ENCODE data around the gene TUBA4A.

TUBA4A gene

GRCh38 chr2:219210886-219211362 lies 42.8 kb downstream of the TUBA4A start:
- ChIA-PET POLR2A (interaction anchor here (0.5 kb wide), 1 partner anchor 45 kb away, joined by 5 read pairs; no protein-coding TSS in a partner anchor), CTCF (interaction anchor here (0.7 to 3.6 kb wide), 12 partner anchors 10 to 91 kb away, joined by 3 to 15 read pairs (median 3); partner anchors contain the start of gene NHEJ1)
- no peak for DNase-seq (ENCODE audit: extremely low spot score)
- TF ChIP-seq, protein P1, sequence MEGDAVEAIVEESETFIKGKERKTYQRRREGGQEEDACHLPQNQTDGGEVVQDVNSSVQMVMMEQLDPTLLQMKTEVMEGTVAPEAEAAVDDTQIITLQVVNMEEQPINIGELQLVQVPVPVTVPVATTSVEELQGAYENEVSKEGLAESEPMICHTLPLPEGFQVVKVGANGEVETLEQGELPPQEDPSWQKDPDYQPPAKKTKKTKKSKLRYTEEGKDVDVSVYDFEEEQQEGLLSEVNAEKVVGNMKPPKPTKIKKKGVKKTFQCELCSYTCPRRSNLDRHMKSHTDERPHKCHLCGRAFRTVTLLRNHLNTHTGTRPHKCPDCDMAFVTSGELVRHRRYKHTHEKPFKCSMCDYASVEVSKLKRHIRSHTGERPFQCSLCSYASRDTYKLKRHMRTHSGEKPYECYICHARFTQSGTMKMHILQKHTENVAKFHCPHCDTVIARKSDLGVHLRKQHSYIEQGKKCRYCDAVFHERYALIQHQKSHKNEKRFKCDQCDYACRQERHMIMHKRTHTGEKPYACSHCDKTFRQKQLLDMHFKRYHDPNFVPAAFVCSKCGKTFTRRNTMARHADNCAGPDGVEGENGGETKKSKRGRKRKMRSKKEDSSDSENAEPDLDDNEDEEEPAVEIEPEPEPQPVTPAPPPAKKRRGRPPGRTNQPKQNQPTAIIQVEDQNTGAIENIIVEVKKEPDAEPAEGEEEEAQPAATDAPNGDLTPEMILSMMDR (IDR thresholded peaks at IDR 0.05; ENCODE audit: control extremely low read depth, extremely low read depth, low read depth, missing control alignments) = no peak

DNA sequence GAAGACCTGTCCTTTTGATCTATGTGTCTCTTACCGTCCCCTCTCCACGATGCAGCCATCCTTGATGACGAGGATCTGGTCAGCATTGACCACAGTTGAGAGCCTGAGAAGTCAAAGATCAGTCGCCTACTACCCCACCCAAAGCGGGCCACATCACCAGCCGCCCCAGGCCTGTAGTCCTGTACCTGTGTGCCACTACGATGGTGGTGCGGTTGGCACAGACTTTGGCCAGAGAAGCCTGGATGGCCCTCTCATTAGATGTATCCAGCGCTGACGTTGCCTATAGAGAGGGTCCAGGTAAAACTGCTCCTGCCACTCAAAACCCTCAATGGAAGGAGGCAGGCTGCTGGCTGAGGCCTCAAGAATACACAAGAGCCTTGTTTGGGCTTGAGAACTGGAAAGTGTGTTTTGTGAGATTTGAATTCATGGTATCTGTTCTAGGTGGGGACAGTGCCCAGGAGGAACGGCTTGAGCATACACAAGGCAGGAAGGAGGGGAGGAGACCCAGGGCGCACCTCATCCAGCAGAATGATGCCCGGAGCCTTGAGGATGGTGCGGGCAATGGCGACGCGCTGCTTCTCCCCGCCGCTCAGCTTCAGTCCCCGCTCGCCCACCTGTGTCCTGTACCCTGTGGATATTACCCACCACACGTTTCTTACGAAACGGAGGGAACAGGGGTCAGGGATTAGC lies 43.4 kb downstream of the TUBA4A start:
- CTCF ChIA-PET = interaction anchor here (1.2 to 3.6 kb wide), 3 partner anchors 35 to 83 kb away, joined by 3 to 15 read pairs (median 4); no protein-coding TSS in a partner anchor
- POLR2A ChIA-PET = interaction anchor here (0.5 kb wide), 1 partner anchor 45 kb away, joined by 5 read pairs; no protein-coding TSS in a partner anchor
- TF ChIP-seq, protein P1 (IDR thresholded peaks at IDR 0.05; ENCODE audit: control extremely low read depth, extremely low read depth, low read depth, missing control alignments) = no peak
- no peak for DNase-seq (ENCODE audit: extremely low spot score)

DNA sequence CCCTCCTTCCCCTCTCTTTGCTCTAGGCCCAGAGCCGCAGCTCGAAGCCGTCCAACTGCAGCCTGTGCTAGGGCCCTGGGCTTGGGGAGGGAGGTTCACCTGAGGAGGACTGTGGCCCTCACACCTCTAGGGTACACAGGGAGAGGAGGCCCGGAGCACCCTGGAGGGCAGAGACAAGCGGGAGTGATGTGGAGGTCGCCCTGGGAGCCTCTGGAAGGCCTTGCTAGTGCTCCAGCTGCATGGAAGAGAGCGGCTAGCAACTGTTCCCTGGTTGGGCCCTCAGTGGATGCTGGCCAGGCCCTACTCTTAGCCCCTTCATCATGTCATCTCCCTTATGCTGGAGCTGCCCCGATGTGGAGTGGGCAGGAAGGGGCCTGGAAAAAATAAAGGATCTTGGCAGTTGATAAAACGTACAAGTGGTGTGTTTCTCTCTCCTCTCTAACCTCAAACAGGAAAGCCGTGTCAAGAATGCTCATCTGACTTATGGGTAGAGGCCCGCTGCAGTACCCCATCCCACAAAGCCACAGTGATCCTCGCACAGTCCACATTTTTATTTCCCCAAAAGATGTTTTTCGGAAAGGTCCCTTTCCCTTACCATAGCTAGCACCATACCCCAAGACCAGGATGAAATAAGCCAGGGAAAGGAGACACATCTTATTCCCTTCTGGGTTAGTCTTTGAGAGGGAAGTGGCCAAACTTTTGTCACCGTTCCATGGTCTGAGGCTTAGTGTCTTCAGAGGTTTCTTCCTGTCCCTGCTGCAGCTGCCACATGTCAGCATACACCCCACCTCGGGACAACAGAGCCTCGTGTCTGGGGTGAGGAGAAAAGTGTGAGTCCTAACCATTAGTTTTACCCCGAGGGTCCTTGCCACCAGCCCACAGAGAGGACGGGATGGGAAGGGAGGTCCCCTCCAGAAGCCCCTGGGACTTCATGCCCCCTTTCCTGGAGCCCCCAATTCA lies 44.2 kb downstream of the TUBA4A start:
- CTCF ChIA-PET = interaction anchor here (1.2 to 1.9 kb wide), 2 partner anchors 27 to 86 kb away, joined by 3 to 10 read pairs; no protein-coding TSS in a partner anchor
- POLR2A ChIA-PET = interaction anchor here (0.7 kb wide), 1 partner anchor 8 kb away, joined by 3 read pairs; no protein-coding TSS in a partner anchor
- TF ChIP-seq, protein P1 (IDR thresholded peaks at IDR 0.05; ENCODE audit: control extremely low read depth, extremely low read depth, low read depth, missing control alignments) = no peak
- no peak for DNase-seq (ENCODE audit: extremely low spot score)

GRCh38 chr2:219207884-219208740 lies 45.6 kb downstream of the TUBA4A start:
- TF ChIP-seq, protein P1 (IDR thresholded peaks at IDR 0.05; ENCODE audit: control extremely low read depth, extremely low read depth, low read depth, missing control alignments) = no peak
- DNase-seq (ENCODE audit: extremely low spot score) = no peak
- CTCF ChIA-PET = interaction anchor here (1.2 to 1.9 kb wide), 3 partner anchors 48 to 150 kb away, joined by 4 to 10 read pairs (median 6); partner anchors contain the start of gene NHEJ1
- POLR2A ChIA-PET = interaction anchor here (1.0 to 3.1 kb wide), 2 partner anchors 8 to 46 kb away, joined by 3 to 16 read pairs; partner anchors contain the start of genes TUBA4A and TUBA4B

GRCh38 chr2:219207134-219207883 lies 46.4 kb downstream of the TUBA4A start:
- CTCF ChIA-PET = interaction anchor here (1.2 to 2.4 kb wide), 6 partner anchors 13 to 149 kb away, joined by 4 to 10 read pairs (median 6); partner anchors contain the start of gene NHEJ1
- TF ChIP-seq, protein P1 (IDR thresholded peaks at IDR 0.05; ENCODE audit: control extremely low read depth, extremely low read depth, low read depth, missing control alignments) = no peak
- POLR2A ChIA-PET = interaction anchor here (1.0 to 3.1 kb wide), 3 partner anchors 9 to 47 kb away, joined by 3 to 16 read pairs (median 12); partner anchors contain the start of genes CNPPD1, TUBA4A and TUBA4B
- DNase-seq (ENCODE audit: extremely low spot score) = no peak
